ENCODE data around the gene ADGRV1. TPM values are rescaled to one million over a fixed set of nuclear protein-coding genes. Genes with fewer than 3 reads are reported as not detected.
A peak's percentile ranks its signal among the peaks of the same experiment; 100 is the strongest.
"Not testable (repeated sequence)": the region's sequence is repeated elsewhere in the genome, so short reads cannot be mapped to it uniquely, and the experiment has no call there.

ADGRV1 gene
- total RNA-seq, 4 donors from 2014 or later: 0.08 to 0.87 (median 0.41) TPM

DNA sequence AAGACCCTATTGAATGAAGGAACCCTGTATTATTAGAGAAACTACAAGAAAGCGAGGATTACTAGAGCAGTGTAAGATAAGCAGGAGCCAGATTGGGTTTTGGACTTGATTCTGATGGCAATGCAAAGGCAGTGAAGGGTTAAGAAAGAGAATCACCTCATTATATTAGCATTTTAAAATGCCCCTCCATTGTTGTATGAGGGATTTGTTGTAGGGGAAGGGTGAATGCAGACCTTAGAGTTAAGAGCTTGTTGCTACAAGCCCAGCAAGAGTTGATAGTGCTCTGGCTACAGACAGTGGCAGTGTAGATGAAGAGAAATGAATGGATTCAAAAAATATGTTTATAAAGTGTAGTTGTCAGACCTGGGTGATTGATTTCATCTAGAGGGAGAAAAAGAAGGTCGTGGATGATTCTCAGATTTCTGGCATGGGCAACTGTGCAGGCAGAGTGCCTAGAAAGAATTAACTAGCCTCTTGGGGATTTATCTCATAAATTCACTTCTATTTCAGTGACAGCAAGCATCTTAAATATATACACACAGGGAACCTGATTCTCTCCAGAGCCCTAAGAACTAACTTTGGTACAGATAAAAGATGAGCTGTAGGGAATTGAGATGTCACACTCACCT, 479.7 kb downstream of the ADGRV1 start:
- Histone ChIP-seq H3K36me3 (no peaks in the 10 kb centered on the region), H3K4me3 (no peak overlapping the region), H3K4me1 (peaks cover 9 to 39% (median 10%) of the 10 kb centered on the region in 3 donors), H3K27ac (peak overlapping the region in 3 of 4 donors; percentile 16 to 45 (median 34)), H3K27me3 (no peaks in the 10 kb centered on the region), H3K9me3 (no peaks in the 10 kb centered on the region)
- 41 to 54% methylated on average over 2 of the region's 2 CpGs for WGBS, 2 donors (ENCODE audit: low coverage in 1 of 2)
- peak; percentile 67 for ATAC-seq
- TF ChIP-seq CTCF (IDR thresholded peaks at IDR 0.05) (no peak), POLR2AphosphoS5 (IDR thresholded peaks at IDR 0.05) (peak; percentile 30), EP300 (IDR thresholded peaks at IDR 0.05) (no peak), POLR2A (IDR thresholded peaks at IDR 0.05) (no peak)

GRCh38 chr5:91041132-91041531, 482.5 kb downstream of the ADGRV1 start:
- H3K27me3 ChIP-seq, H3K36me3 ChIP-seq, H3K4me3 ChIP-seq, ATAC-seq, H3K27ac ChIP-seq, H3K9me3 ChIP-seq: not testable (repeated sequence)
- WGBS, 2 donors (ENCODE audit: low coverage in 1 of 2): no CpG with 5 or more reads among the region's 1 CpG
- H3K4me1 ChIP-seq: peaks cover 7 to 29% (median 9%) of the 10 kb centered on the region in 3 donors

- H3K36me3 ChIP-seq: no peaks in the 10 kb centered on the region
- H3K27me3 ChIP-seq: no peaks in the 10 kb centered on the region
- peaks cover 0 to 6% (median 0%) of the 10 kb centered on the region in 3 donors for H3K9me3 ChIP-seq
- peaks cover 7 to 25% (median 9%) of the 10 kb centered on the region in 3 donors for H3K4me1 ChIP-seq
- H3K27ac ChIP-seq: no peak overlapping the region
- ATAC-seq: no peak
- H3K4me3 ChIP-seq: no peak overlapping the region
- TF ChIP-seq CTCF (IDR thresholded peaks at IDR 0.05): no peak
- TF ChIP-seq POLR2AphosphoS5 (IDR thresholded peaks at IDR 0.05): no peak
- TF ChIP-seq POLR2A (IDR thresholded peaks at IDR 0.05): no peak
- no peak for TF ChIP-seq EP300 (IDR thresholded peaks at IDR 0.05)
- 79 to 100% methylated on average over 1 of the region's 1 CpG for WGBS, 2 donors (ENCODE audit: low coverage in 1 of 2)
Observed at GRCh38 chr5:91042247-91042935, 483.8 kb downstream of the ADGRV1 start.

- Histone ChIP-seq H3K4me1 (peaks cover 8 to 25% (median 8%) of the 10 kb centered on the region in 3 donors), H3K4me3 (no peak overlapping the region), H3K27me3 (no peaks in the 10 kb centered on the region), H3K27ac (no peak overlapping the region), H3K9me3 (peaks cover 0 to 6% (median 0%) of the 10 kb centered on the region in 3 donors), H3K36me3 (no peaks in the 10 kb centered on the region)
- TF ChIP-seq CTCF (IDR thresholded peaks at IDR 0.05) (no peak), EP300 (IDR thresholded peaks at IDR 0.05) (no peak), POLR2AphosphoS5 (IDR thresholded peaks at IDR 0.05) (no peak), POLR2A (IDR thresholded peaks at IDR 0.05) (no peak)
- ATAC-seq: no peak
- 50 to 69% methylated on average over 2 of the region's 2 CpGs for WGBS, 2 donors (ENCODE audit: low coverage in 1 of 2)
Observed at GRCh38 chr5:91042936-91043255, 484.3 kb downstream of the ADGRV1 start.

DNA sequence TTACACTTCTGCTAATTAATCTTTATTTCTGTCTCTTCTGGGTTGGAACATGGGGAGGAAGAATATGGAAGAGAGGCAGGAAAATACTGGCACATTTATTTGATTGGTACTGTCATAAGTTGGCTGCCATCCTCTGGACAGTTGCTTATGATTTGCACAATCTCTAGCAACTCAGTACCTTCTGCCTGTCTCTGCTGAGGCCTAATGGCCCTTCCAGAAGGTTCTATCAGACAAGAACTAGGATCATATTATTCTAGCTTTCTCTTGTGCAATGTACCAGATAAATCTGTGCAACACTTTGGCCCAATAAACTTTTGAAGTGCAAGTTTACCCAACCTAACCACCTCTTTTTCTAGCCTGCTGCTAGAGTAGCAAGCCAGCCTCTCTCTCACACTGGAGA, 489.5 kb downstream of the ADGRV1 start:
- peak; percentile 74 for ATAC-seq
- H3K4me3 ChIP-seq: no peak overlapping the region
- H3K27ac ChIP-seq: peak overlapping the region in 3 of 4 donors; percentile 31 to 39 (median 39)
- no peaks in the 10 kb centered on the region for H3K27me3 ChIP-seq
- H3K9me3 ChIP-seq: peaks cover 0 to 6% (median 0%) of the 10 kb centered on the region in 3 donors
- peaks cover 0 to 12% (median 8%) of the 10 kb centered on the region in 3 donors for H3K4me1 ChIP-seq
- H3K36me3 ChIP-seq: no peaks in the 10 kb centered on the region
- TF ChIP-seq POLR2AphosphoS5 (IDR thresholded peaks at IDR 0.05) (no peak), CTCF (IDR thresholded peaks at IDR 0.05) (no peak), POLR2A (IDR thresholded peaks at IDR 0.05) (no peak), EP300 (IDR thresholded peaks at IDR 0.05) (no peak)
